Peyer's patch (tissue), 4 donors: ENCODE data around the gene ITGA11. TPM values are rescaled to one million over a fixed set of nuclear protein-coding genes. Genes with fewer than 3 reads are reported as not detected.

ENCODE experiments used
- DNase-seq, 3 donors: peaks; one replicate each; pipeline ENCODE4 v3.0.0-alpha.2; 2017 to 2019
- H3K27ac ChIP-seq, 4 donors: fragments of 200-600 bp; sonication (generic); one replicate each; pipeline ENCODE4 v1.5.1; 2016 to 2019
- H3K27me3 ChIP-seq, 2 donors: fragments of 200-600 bp; sonication (generic); one replicate each; pipeline ENCODE4 v1.5.1; 2019
- H3K36me3 ChIP-seq, 3 donors: fragments of 200-600 bp; sonication (generic); one replicate each; pipeline ENCODE4 v1.5.1; 2016 to 2019
- H3K4me1 ChIP-seq, 4 donors: fragments of 200-600 bp; sonication (generic); one replicate each; pipeline ENCODE4 v1.5.1; 2016 to 2019
- H3K4me3 ChIP-seq, 4 donors: fragments of 200-600 bp; sonication (generic); 1 replicate in 3 of 4; 2 replicates in 1 of 4; pipeline ENCODE4 v1.5.1; 2016 to 2019; ENCODE audit warnings: mild to moderate bottlenecking in 1 of 4
- H3K9me3 ChIP-seq, 4 donors: fragments of 200-600 bp; sonication (generic); one replicate each; pipeline ENCODE4 v1.5.1; 2016 to 2019; ENCODE audit warnings: mild to moderate bottlenecking in 1 of 4
- CTCF ChIP-seq, 6 experiments: fragments of 450-650 bp in 4 of 6; fragments of 200-600 bp in 2 of 6; sonication (generic) in 1 of 6; IDR thresholded peaks; one replicate each; pipeline ENCODE4 v1.5.1; 2017 to 2019; ENCODE audit warnings: antibody characterized with exemption in 6 of 6, mild to moderate bottlenecking in 3 of 6, moderate library complexity in 1 of 6
- POLR2A ChIP-seq, 2 donors: fragments of 450-650 bp; IDR thresholded peaks; one replicate each; pipeline ENCODE4 v1.5.1; 2017; ENCODE audit warnings: antibody characterized with exemption in 2 of 2, mild to moderate bottlenecking in 2 of 2, moderate library complexity in 2 of 2
- total RNA-seq, 4 donors: library from RNA; depleted of rRNA; stranded (reverse); fragments of >200 nt; gene quantifications; one replicate each; pipeline ENCODE4 v1.1.0, GENCODE V29; 2016

The ITGA11 gene
- total RNA-seq, 4 donors from 2014 or later, result 0.88 to 24.8 (median 2.6) TPM

- no peaks in the 10 kb centered on the region for H3K27me3 ChIP-seq
- DNase-seq, result no peak
- H3K4me1 ChIP-seq, result peaks cover 0 to 42% (median 6%) of the 10 kb centered on the region in 4 donors
- TF ChIP-seq POLR2A (IDR thresholded peaks at IDR 0.05), result no peak
- no peak for TF ChIP-seq CTCF (IDR thresholded peaks at IDR 0.05)
- H3K9me3 ChIP-seq, result no peaks in the 10 kb centered on the region
- peak overlapping the region in 2 of 4 donors; percentile 2 to 16 for H3K4me3 ChIP-seq
- H3K27ac ChIP-seq, result peak overlapping the region; percentile 3 to 71 (median 63)
- H3K36me3 ChIP-seq, result no peaks in the 10 kb centered on the region
These were observed 132.5 kb downstream of the ITGA11 start for GRCh38 chr15:68299436-68299835.

GRCh38 chr15:68298882-68299381 lies 133.0 kb downstream of the ITGA11 start:
- no peak for DNase-seq

GRCh38 chr15:68298336-68298735 lies 133.6 kb downstream of the ITGA11 start:
- no peaks in the 10 kb centered on the region for H3K36me3 ChIP-seq
- DNase-seq, result no peak

More at GRCh38 chr15:68298882-68299381, 133.0 kb downstream of the ITGA11 start:
- peak overlapping the region; percentile 2 to 32 (median 21) for H3K4me3 ChIP-seq
- TF ChIP-seq POLR2A (IDR thresholded peaks at IDR 0.05), result no peak
- TF ChIP-seq CTCF (IDR thresholded peaks at IDR 0.05), result no peak
- no peaks in the 10 kb centered on the region for H3K36me3 ChIP-seq
- peak overlapping the region; percentile 3 to 63 (median 56) for H3K27ac ChIP-seq
- H3K9me3 ChIP-seq, result no peaks in the 10 kb centered on the region
- H3K27me3 ChIP-seq, result no peaks in the 10 kb centered on the region
- peaks cover 0 to 42% (median 6%) of the 10 kb centered on the region in 4 donors for H3K4me1 ChIP-seq

GRCh38 chr15:68295014-68295805 lies 136.8 kb downstream of the ITGA11 start:
- Histone ChIP-seq H3K4me3 (no peak overlapping the region), H3K27ac (no peak overlapping the region), H3K36me3 (peaks cover 0 to 10% (median 0%) of the 10 kb centered on the region in 3 donors), H3K9me3 (no peaks in the 10 kb centered on the region), H3K4me1 (peaks cover 0 to 38% (median 6%) of the 10 kb centered on the region in 4 donors), H3K27me3 (no peaks in the 10 kb centered on the region)
- no peak for TF ChIP-seq CTCF (IDR thresholded peaks at IDR 0.05)
- TF ChIP-seq POLR2A (IDR thresholded peaks at IDR 0.05), result no peak
- DNase-seq, result no peak

More at GRCh38 chr15:68298336-68298735, 133.6 kb downstream of the ITGA11 start:
- Histone ChIP-seq H3K4me1 (peaks cover 0 to 42% (median 6%) of the 10 kb centered on the region in 4 donors), H3K9me3 (no peaks in the 10 kb centered on the region), H3K27me3 (no peaks in the 10 kb centered on the region), H3K27ac (peak overlapping the region in 3 of 4 donors; percentile 48 to 63 (median 63)), H3K4me3 (peak overlapping the region in 1 of 4 donors; percentile 16)
- no peak for TF ChIP-seq POLR2A (IDR thresholded peaks at IDR 0.05)
- no peak for TF ChIP-seq CTCF (IDR thresholded peaks at IDR 0.05)

- H3K27me3 ChIP-seq, result no peaks in the 10 kb centered on the region
- peaks cover 0 to 17% (median 0%) of the 10 kb centered on the region in 4 donors for H3K4me1 ChIP-seq
- TF ChIP-seq POLR2A (IDR thresholded peaks at IDR 0.05) (no peak), CTCF (IDR thresholded peaks at IDR 0.05) (no peak)
These were observed 139.0 kb downstream of the ITGA11 start for GRCh38 chr15:68292967-68293366.

More at GRCh38 chr15:68292967-68293366, 139.0 kb downstream of the ITGA11 start:
- Histone ChIP-seq H3K4me3 (no peak overlapping the region), H3K27ac (no peak overlapping the region), H3K36me3 (peaks cover 0 to 18% (median 0%) of the 10 kb centered on the region in 3 donors), H3K9me3 (no peaks in the 10 kb centered on the region)
- no peak for DNase-seq
